HCT116 (cell line): ENCODE measurements around the gene AGTRAP. TPM values are rescaled to one million over a fixed set of nuclear protein-coding genes. Genes with fewer than 3 reads are reported as not detected.

Experiments used
- ATAC-seq: fragments of 200-7000 bp; cut with Tn5 transposase; 2 replicates; pipeline ENCODE4 v1.9.1; 2020; ENCODE audit warnings: mild to moderate bottlenecking, moderate library complexity
- BruUV-seq: library from RNA; stranded (reverse); fragments of 400-500 nt; replicated peaks from 2 replicates; lab custom pipeline; 2021; lab: Mats Ljungman, UMichigan
- CTCF ChIA-PET: fragments of 300-600 bp; sonication (Branson Sonifier 250); formaldehyde crosslinking; loops from one replicate; lab custom pipeline; 2021; ENCODE audit warnings: antibody characterized with exemption; lab: Charles Lee
- POLR2A ChIA-PET: fragments of 300-600, 350-600 bp; sonication (Branson Sonifier 250); formaldehyde crosslinking; loops from one replicate; lab custom pipeline; 2021; ENCODE audit warnings: antibody characterized with exemption; lab: Charles Lee
- RAD21 ChIA-PET, 2 experiments: fragments of 300-600 bp; sonication (Branson Sonifier 250); formaldehyde crosslinking; loops; one replicate each; lab custom pipeline; 2023; ENCODE audit warnings: low total read pairs in 2 of 2; ENCODE audit not compliant: uncharacterized antibody in 2 of 2, unreplicated experiment in 2 of 2, low non-redundant PET in 1 of 2; lab: Charles Lee
- DNase-seq: peaks from one replicate; pipeline ENCODE4 v3.0.0-alpha.2; 2010; ENCODE audit warnings: low read depth, low spot score
- H2AFZ ChIP-seq: fragments of 200-600 bp; shearing (Covaris generic), sonication (generic); 2 replicates; pipeline ENCODE4 v1.6.1; 2017; ENCODE audit warnings: low read depth, mixed run types, mixed read lengths, antibody characterized with exemption, low read length; ENCODE audit not compliant: poor library complexity, severe bottlenecking
- H3K27ac ChIP-seq: 2 replicates; pipeline ENCODE4 v1.5.1; 2012; ENCODE audit warnings: low read depth, low read length
- H3K27me3 ChIP-seq: fragments of 200-600 bp; sonication (generic); 2 replicates; pipeline ENCODE4 v1.6.1; 2016; ENCODE audit warnings: mixed run types, low read length, mixed read lengths; ENCODE audit not compliant: insufficient read depth
- H3K36me3 ChIP-seq, 2 experiments: fragments of 200-500 bp in 1 of 2; fragments of 200-600 bp in 1 of 2; sonication (Bioruptor generic) in 1 of 2; sonication (generic) in 1 of 2; 2 replicates each; pipeline versions ENCODE4 v1.5.1 to v1.6.1; 2014 to 2016; ENCODE audit warnings: low read length in 2 of 2, inconsistent platforms in 1 of 2, mixed read lengths in 1 of 2, mixed run types in 1 of 2; ENCODE audit not compliant: insufficient read depth in 2 of 2, control insufficient read depth in 1 of 2
- H3K4me1 ChIP-seq, 2 experiments: fragments of 200-600 bp in 1 of 2; sonication (generic) in 1 of 2; 2 replicates each; pipeline versions ENCODE4 v1.5.1 to v1.6.1; 2012 to 2017; ENCODE audit warnings: low read length in 2 of 2, inconsistent platforms in 1 of 2, mild to moderate bottlenecking in 1 of 2, mixed read lengths in 1 of 2, mixed run types in 1 of 2, moderate library complexity in 1 of 2; ENCODE audit not compliant: insufficient read depth in 2 of 2, control insufficient read depth in 1 of 2
- H3K4me2 ChIP-seq: fragments of 200-600 bp; sonication (generic); 2 replicates; pipeline ENCODE4 v1.6.1; 2017; ENCODE audit warnings: mixed run types, low read length, mixed read lengths
- H3K4me3 ChIP-seq, 2 experiments: fragments of 200-600 bp in 1 of 2; sonication (generic) in 1 of 2; replicated peaks in 1 of 2; 2 replicates each; pipeline ENCODE4 v1.5.1; 2011 to 2016; ENCODE audit warnings: low read length in 2 of 2, control low read depth in 1 of 2, low read depth in 1 of 2, mild to moderate bottlenecking in 1 of 2, mixed read lengths in 1 of 2, mixed run types in 1 of 2
- H3K79me2 ChIP-seq: fragments of 200-600 bp; sonication (generic); 2 replicates; pipeline ENCODE4 v1.6.1; 2017; ENCODE audit warnings: mild to moderate bottlenecking, mixed run types, low read length, moderate library complexity, mixed read lengths; ENCODE audit not compliant: insufficient read depth
- H3K9ac ChIP-seq: fragments of 200-600 bp; sonication (generic); 2 replicates; pipeline ENCODE4 v1.6.1; 2016; ENCODE audit warnings: low read length, mixed read lengths
- H3K9me2 ChIP-seq: fragments of 200-600 bp; sonication (generic), shearing (Covaris generic); 2 replicates; pipeline ENCODE4 v1.6.1; 2017; ENCODE audit warnings: mixed run types, mild to moderate bottlenecking, moderate library complexity; ENCODE audit not compliant: insufficient read depth
- H3K9me3 ChIP-seq, 2 experiments: fragments of 200-500 bp in 1 of 2; fragments of 200-600 bp in 1 of 2; sonication (Bioruptor generic) in 1 of 2; sonication (generic) in 1 of 2; 2 replicates each; pipeline ENCODE4 v1.6.1; 2014 to 2017; ENCODE audit warnings: low read length in 2 of 2, mixed read lengths in 2 of 2, inconsistent platforms in 1 of 2, low read depth in 1 of 2, mild to moderate bottlenecking in 1 of 2, mixed run types in 1 of 2, moderate library complexity in 1 of 2; ENCODE audit not compliant: control insufficient read depth in 1 of 2, insufficient read depth in 1 of 2
- H4K20me1 ChIP-seq: fragments of 200-600 bp; sonication (generic), shearing (Covaris generic); 2 replicates; pipeline ENCODE4 v1.6.1; 2017; ENCODE audit warnings: mixed run types, mild to moderate bottlenecking, moderate library complexity; ENCODE audit not compliant: insufficient read depth
- CEBPB ChIP-seq: IDR thresholded peaks from 2 replicates; pipeline ENCODE4 v1.6.1; 2012; ENCODE audit warnings: low read depth
- EGR1 ChIP-seq: IDR thresholded peaks from 2 replicates; pipeline ENCODE4 v1.6.1; 2012; ENCODE audit warnings: low read depth
- EZH2 ChIP-seq: fragments of 200-600 bp; sonication (generic); IDR thresholded peaks from 2 replicates; pipeline ENCODE4 v1.6.1; 2017; ENCODE audit warnings: antibody characterized with exemption, mixed run types
- EZH2phosphoT487 ChIP-seq: fragments of 200-600 bp; IDR thresholded peaks from 2 replicates; pipeline ENCODE4 v1.6.1; 2018; ENCODE audit warnings: antibody characterized with exemption, borderline replicate concordance
- FOSL1 ChIP-seq: IDR thresholded peaks from 2 replicates; pipeline ENCODE4 v1.6.1; 2012; ENCODE audit warnings: low read depth
- JUND ChIP-seq: IDR thresholded peaks from 2 replicates; pipeline ENCODE4 v1.6.1; 2012
- POLR2AphosphoS5 ChIP-seq: IDR thresholded peaks from 2 replicates; pipeline ENCODE4 v1.6.1; 2011; ENCODE audit warnings: mild to moderate bottlenecking, low read depth, low read length, moderate library complexity
- RAD21 ChIP-seq: IDR thresholded peaks from 2 replicates; pipeline ENCODE4 v1.6.1; 2012; ENCODE audit warnings: low read depth, mild to moderate bottlenecking
- SIN3A ChIP-seq: IDR thresholded peaks from 2 replicates; pipeline ENCODE4 v1.6.1; 2012; ENCODE audit warnings: low read depth
- SP1 ChIP-seq: IDR thresholded peaks from 2 replicates; pipeline ENCODE4 v1.6.1; 2012; ENCODE audit warnings: low read depth
- SRF ChIP-seq: IDR thresholded peaks from 2 replicates; pipeline ENCODE4 v1.6.1; 2012; ENCODE audit warnings: low read depth
- YY1 ChIP-seq: IDR thresholded peaks from 2 replicates; pipeline ENCODE4 v1.6.1; 2011; ENCODE audit warnings: low read length, low read depth, moderate library complexity, mild to moderate bottlenecking; ENCODE audit not compliant: insufficient replicate concordance; ENCODE audit errors: extremely low read depth
- ZNF274 ChIP-seq: fragments of 200-500 bp; sonication (Bioruptor generic); IDR thresholded peaks from 2 replicates; pipeline ENCODE4 v1.6.1; 2014; ENCODE audit warnings: mild to moderate bottlenecking, low read depth, low read length, inconsistent platforms
- intact Hi-C: fragments of 100-400 bp; cut with micrococcal nuclease; formaldehyde crosslinking; loops from 2 replicates; pipeline ENCODE4 v1.10.0; 2022
- total RNA-seq: library from RNA; stranded (reverse); gene quantifications from one replicate; pipeline ENCODE4 v1.2.1, GENCODE V29; 2021; ENCODE audit not compliant: unreplicated experiment
- TF ChIP-seq, protein P1 (sequence below): IDR thresholded peaks from 2 replicates; pipeline ENCODE4 v1.6.1; 2012
- TF ChIP-seq, protein P2 (sequence below): IDR thresholded peaks from 2 replicates; pipeline ENCODE4 v1.6.1; 2012
- TF ChIP-seq, protein P3 (sequence below): IDR thresholded peaks from 2 replicates; pipeline ENCODE4 v1.6.1; 2012; ENCODE audit warnings: low read depth

AGTRAP gene
- total RNA-seq, 1 experiment from 2014 or later: 49.0 TPM

DNA sequence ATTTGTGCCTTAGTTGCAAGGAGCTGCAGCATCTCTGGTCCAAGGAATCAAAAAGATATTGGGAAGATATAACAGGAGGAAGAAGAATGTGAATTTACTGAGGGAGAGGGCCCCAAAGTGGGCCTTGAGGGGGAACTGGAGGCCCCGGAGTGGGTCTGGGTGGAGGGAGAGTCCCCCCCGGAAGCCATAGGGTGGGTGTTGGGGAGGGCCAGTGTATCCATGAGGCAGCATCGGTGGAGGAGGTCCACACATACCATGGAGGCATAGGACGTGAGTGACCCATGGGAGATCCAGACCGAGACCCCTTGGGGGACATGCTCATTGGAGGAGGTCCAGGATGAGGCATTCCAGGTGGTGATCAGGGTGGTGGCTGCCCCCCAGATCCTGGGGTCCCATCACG, 25.3 kb downstream of the AGTRAP start:
- intact Hi-C loops: no loop called here
- H3K4me3 ChIP-seq: no peak overlapping the region
- no peaks in the 10 kb centered on the region; a peak in 1 of 4 replicates for H3K9me3 ChIP-seq
- no peaks in the 10 kb centered on the region for H4K20me1 ChIP-seq
- ATAC-seq: no peak
- no peak overlapping the region for H2AFZ ChIP-seq
- no TSS peak for BruUV-seq
- H3K79me2 ChIP-seq: no peaks in the 10 kb centered on the region
- no peak for DNase-seq
- no peak overlapping the region for H3K27ac ChIP-seq
- H3K27me3 ChIP-seq: no peaks in the 10 kb centered on the region
- no peak overlapping the region for H3K9ac ChIP-seq
- POLR2A ChIA-PET: no interaction called here
- H3K4me2 ChIP-seq: no peak overlapping the region
- TF ChIP-seq SP1 (no peak), YY1 (no peak), SRF (no peak), FOSL1 (no peak), SIN3A (no peak), RAD21 (no peak), POLR2AphosphoS5 (no peak), EZH2phosphoT487 (no peak), CEBPB (no peak), EZH2 (no peak), EGR1 (no peak)
- TF ChIP-seq, protein P1, sequence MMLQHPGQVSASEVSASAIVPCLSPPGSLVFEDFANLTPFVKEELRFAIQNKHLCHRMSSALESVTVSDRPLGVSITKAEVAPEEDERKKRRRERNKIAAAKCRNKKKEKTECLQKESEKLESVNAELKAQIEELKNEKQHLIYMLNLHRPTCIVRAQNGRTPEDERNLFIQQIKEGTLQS: no peak
- RAD21 ChIA-PET: no interaction called here
- CTCF ChIA-PET: no interaction called here
- no peaks in the 10 kb centered on the region for H3K9me2 ChIP-seq
- H3K36me3 ChIP-seq: no peaks in the 10 kb centered on the region
- peaks cover 0 to 8% of the 10 kb centered on the region in 2 experiments; a peak in 1 of 4 replicates for H3K4me1 ChIP-seq

DNA sequence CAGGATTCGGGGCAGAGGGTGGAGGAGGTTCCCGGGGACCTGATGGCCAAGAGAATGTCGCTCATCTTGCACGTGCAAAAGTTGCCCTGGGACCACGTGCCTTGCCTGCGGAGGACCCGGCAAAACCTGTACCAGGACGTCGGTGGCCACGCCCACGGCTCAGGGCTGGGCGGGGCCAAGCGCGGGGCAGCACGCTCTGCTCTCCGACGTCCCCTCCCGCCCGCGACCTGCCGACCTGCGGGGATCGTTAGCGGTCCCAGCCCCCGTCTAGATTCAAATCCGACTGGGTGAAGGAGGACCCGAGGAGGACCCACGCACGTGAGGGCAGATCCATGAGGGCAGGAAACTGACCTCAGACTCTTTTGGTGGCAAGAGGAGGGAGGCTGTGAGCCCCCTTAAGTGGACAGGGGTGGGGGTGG, 26.1 kb downstream of the AGTRAP start, which contains the start of gene C1orf167:
Gene C1orf167, plus strand, starts transcription at position 206 of the 419 bp plus-strand sequence. CDS start 2,208 bp downstream, outside the sequence.
- no peaks in the 10 kb centered on the region for H3K36me3 ChIP-seq
- H3K79me2 ChIP-seq: no peaks in the 10 kb centered on the region
- H3K9ac ChIP-seq: no peak within 1 kb of the TSS
- H2AFZ ChIP-seq: peak within 1 kb of the TSS; percentile 40
- BruUV-seq: no TSS peak
- peaks cover 0 to 8% of the 10 kb centered on the region in 2 experiments; a peak in 1 of 4 replicates for H3K4me1 ChIP-seq
- DNase-seq (no peak), ATAC-seq (peak; percentile 86)
- no peaks in the 10 kb centered on the region for H3K9me2 ChIP-seq
- intact Hi-C loops: no loop called here
- ChIA-PET RAD21 (no interaction called here), POLR2A (no interaction called here), CTCF (no interaction called here)
- H3K27ac ChIP-seq: no peak within 1 kb of the TSS
- no peaks in the 10 kb centered on the region for H3K27me3 ChIP-seq
- H3K4me2 ChIP-seq: no peak within 1 kb of the TSS
- no peaks in the 10 kb centered on the region for H4K20me1 ChIP-seq
- no peaks in the 10 kb centered on the region; a peak in 1 of 4 replicates for H3K9me3 ChIP-seq
- no peak for TF ChIP-seq EGR1
- no peak for TF ChIP-seq ZNF274
- TF ChIP-seq JUND: no peak
- TF ChIP-seq, protein P2, sequence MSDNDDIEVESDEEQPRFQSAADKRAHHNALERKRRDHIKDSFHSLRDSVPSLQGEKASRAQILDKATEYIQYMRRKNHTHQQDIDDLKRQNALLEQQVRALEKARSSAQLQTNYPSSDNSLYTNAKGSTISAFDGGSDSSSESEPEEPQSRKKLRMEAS: peak; percentile 57
- TF ChIP-seq, protein P3, sequence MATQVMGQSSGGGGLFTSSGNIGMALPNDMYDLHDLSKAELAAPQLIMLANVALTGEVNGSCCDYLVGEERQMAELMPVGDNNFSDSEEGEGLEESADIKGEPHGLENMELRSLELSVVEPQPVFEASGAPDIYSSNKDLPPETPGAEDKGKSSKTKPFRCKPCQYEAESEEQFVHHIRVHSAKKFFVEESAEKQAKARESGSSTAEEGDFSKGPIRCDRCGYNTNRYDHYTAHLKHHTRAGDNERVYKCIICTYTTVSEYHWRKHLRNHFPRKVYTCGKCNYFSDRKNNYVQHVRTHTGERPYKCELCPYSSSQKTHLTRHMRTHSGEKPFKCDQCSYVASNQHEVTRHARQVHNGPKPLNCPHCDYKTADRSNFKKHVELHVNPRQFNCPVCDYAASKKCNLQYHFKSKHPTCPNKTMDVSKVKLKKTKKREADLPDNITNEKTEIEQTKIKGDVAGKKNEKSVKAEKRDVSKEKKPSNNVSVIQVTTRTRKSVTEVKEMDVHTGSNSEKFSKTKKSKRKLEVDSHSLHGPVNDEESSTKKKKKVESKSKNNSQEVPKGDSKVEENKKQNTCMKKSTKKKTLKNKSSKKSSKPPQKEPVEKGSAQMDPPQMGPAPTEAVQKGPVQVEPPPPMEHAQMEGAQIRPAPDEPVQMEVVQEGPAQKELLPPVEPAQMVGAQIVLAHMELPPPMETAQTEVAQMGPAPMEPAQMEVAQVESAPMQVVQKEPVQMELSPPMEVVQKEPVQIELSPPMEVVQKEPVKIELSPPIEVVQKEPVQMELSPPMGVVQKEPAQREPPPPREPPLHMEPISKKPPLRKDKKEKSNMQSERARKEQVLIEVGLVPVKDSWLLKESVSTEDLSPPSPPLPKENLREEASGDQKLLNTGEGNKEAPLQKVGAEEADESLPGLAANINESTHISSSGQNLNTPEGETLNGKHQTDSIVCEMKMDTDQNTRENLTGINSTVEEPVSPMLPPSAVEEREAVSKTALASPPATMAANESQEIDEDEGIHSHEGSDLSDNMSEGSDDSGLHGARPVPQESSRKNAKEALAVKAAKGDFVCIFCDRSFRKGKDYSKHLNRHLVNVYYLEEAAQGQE: no peak
- no peak for TF ChIP-seq POLR2AphosphoS5
- H3K4me3 ChIP-seq: no peak within 1 kb of the TSS
